ENCODE results near the gene APOBEC2.

APOBEC2 gene

GRCh38 chr6:41023114-41023513, 29.9 kb upstream of the APOBEC2 start:
- DNase-seq = no peak
- peaks cover 41% of the 10 kb centered on the region for H3K36me3 Mint-ChIP-seq (ENCODE audit: low read depth)
- no peak for TF ChIP-seq CTCF (IDR thresholded peaks at IDR 0.05)
- no peak overlapping the region for H3K4me3 Mint-ChIP-seq
- peaks cover 3% of the 10 kb centered on the region for H3K9me3 Mint-ChIP-seq
- H3K27ac Mint-ChIP-seq = no peak overlapping the region
- H3K27me3 Mint-ChIP-seq (ENCODE audit: low read depth, poor library complexity) = peaks cover 4% of the 10 kb centered on the region
- H3K4me1 Mint-ChIP-seq = peaks cover 24% of the 10 kb centered on the region

GRCh38 chr6:41025966-41026530, 27.0 kb upstream of the APOBEC2 start:
- Mint-ChIP-seq H3K9me3 (no peaks in the 10 kb centered on the region), H3K4me1 (peaks cover 42% of the 10 kb centered on the region), H3K36me3 (ENCODE audit: low read depth) (peaks cover 18% of the 10 kb centered on the region), H3K27me3 (ENCODE audit: low read depth, poor library complexity) (peaks cover 4% of the 10 kb centered on the region), H3K4me3 (peak overlapping the region; percentile 90), H3K27ac (no peak overlapping the region)
- TF ChIP-seq CTCF (IDR thresholded peaks at IDR 0.05) = no peak
- no peak for DNase-seq

- no peak for DNase-seq
- H3K4me1 Mint-ChIP-seq = peaks cover 46% of the 10 kb centered on the region
- H3K36me3 Mint-ChIP-seq (ENCODE audit: low read depth) = peaks cover 18% of the 10 kb centered on the region
- H3K27ac Mint-ChIP-seq = peak overlapping the region; percentile 70
- H3K9me3 Mint-ChIP-seq = no peaks in the 10 kb centered on the region
- peak overlapping the region; percentile 90 for H3K4me3 Mint-ChIP-seq
- no peak for TF ChIP-seq CTCF (IDR thresholded peaks at IDR 0.05)
- peaks cover 6% of the 10 kb centered on the region for H3K27me3 Mint-ChIP-seq (ENCODE audit: low read depth, poor library complexity)
These were observed 25.8 kb upstream of the APOBEC2 start for GRCh38 chr6:41027241-41027640.

- Mint-ChIP-seq H3K9me3 (no peaks in the 10 kb centered on the region), H3K4me1 (peaks cover 46% of the 10 kb centered on the region), H3K27me3 (ENCODE audit: low read depth, poor library complexity) (peaks cover 4% of the 10 kb centered on the region), H3K4me3 (peak overlapping the region; percentile 90), H3K27ac (peak overlapping the region; percentile 73), H3K36me3 (ENCODE audit: low read depth) (peaks cover 18% of the 10 kb centered on the region)
- TF ChIP-seq CTCF (IDR thresholded peaks at IDR 0.05) = peak; percentile 98
- DNase-seq = peak; percentile 94
These were observed 25.0 kb upstream of the APOBEC2 start for GRCh38 chr6:41027799-41028560.

- Mint-ChIP-seq H3K27ac (peak overlapping the region; percentile 73), H3K4me3 (peak overlapping the region; percentile 90), H3K27me3 (ENCODE audit: low read depth, poor library complexity) (peaks cover 2% of the 10 kb centered on the region), H3K4me1 (peaks cover 46% of the 10 kb centered on the region), H3K9me3 (no peaks in the 10 kb centered on the region), H3K36me3 (ENCODE audit: low read depth) (peaks cover 16% of the 10 kb centered on the region)
- TF ChIP-seq CTCF (IDR thresholded peaks at IDR 0.05) = no peak
- no peak for DNase-seq
These were observed 24.2 kb upstream of the APOBEC2 start for GRCh38 chr6:41028561-41029412.

Data from nephron progenitor cell (in vitro differentiated cells).